ENCODE data around the gene SLC7A1. TPM values are rescaled to one million over a fixed set of nuclear protein-coding genes. Genes with fewer than 3 reads are reported as not detected.

The SLC7A1 gene
- total and polyA plus RNA-seq, 2 donors (not counting 1 experiment from before 2014, with no cell fraction given) = 15.4 to 26.6 TPM

- H4K20me1 ChIP-seq (ENCODE audit: control insufficient read depth, extremely low read depth, insufficient read depth, low read length) = no peaks in the 10 kb centered on the region
- H3K4me1 ChIP-seq (ENCODE audit: control insufficient read depth, extremely low read depth, insufficient read depth, low read length) = no peaks in the 10 kb centered on the region
- no peaks in the 10 kb centered on the region for H3K27me3 ChIP-seq (ENCODE audit: control insufficient read depth, insufficient read depth, low read length)
- H2AFZ ChIP-seq (ENCODE audit: low read length) = no peak overlapping the region
- H3K9ac ChIP-seq (ENCODE audit: insufficient read depth, low read length) = no peak overlapping the region
- no peak for DNase-seq (ENCODE audit: low read depth in 2 of 2)
- no peaks in the 10 kb centered on the region for H3K9me3 ChIP-seq (ENCODE audit: control insufficient read depth, insufficient read depth, low read depth, low read length)
- no peak overlapping the region for H3K4me2 ChIP-seq (ENCODE audit: extremely low read depth, insufficient read depth, low read length)
- no peak overlapping the region for H3K4me3 ChIP-seq (replicated peaks in 1 of 4; ENCODE audit: control extremely low read depth in 1 of 4, insufficient read depth in 1 of 4, low read depth in 3 of 4, low read length in 4 of 4)
- H3K79me2 ChIP-seq (ENCODE audit: control insufficient read depth, insufficient read depth, low read length) = no peaks in the 10 kb centered on the region
- no peak overlapping the region for H3K27ac ChIP-seq (ENCODE audit: insufficient read depth, low read length)
- H3K36me3 ChIP-seq (ENCODE audit: control insufficient read depth, insufficient read depth, low read length) = peaks cover 11% of the 10 kb centered on the region
- TF ChIP-seq CTCF (conservative IDR thresholded peaks at IDR 0.05 in 1 of 2, IDR thresholded peaks at IDR 0.05 in 1 of 2; ENCODE audit: low read depth in 1 of 2, low read length in 2 of 2) = no peak
- TF ChIP-seq EZH2 (IDR thresholded peaks at IDR 0.05; ENCODE audit: low read length, missing control alignments) = no peak
Observed at GRCh38 chr13:29527511-29527910, 68.0 kb downstream of the SLC7A1 start.

- no peak overlapping the region for H3K4me2 ChIP-seq (ENCODE audit: extremely low read depth, insufficient read depth, low read length)
- no peaks in the 10 kb centered on the region for H3K9me3 ChIP-seq (ENCODE audit: control insufficient read depth, insufficient read depth, low read depth, low read length)
- peaks cover 11% of the 10 kb centered on the region for H3K36me3 ChIP-seq (ENCODE audit: control insufficient read depth, insufficient read depth, low read length)
- H3K4me1 ChIP-seq (ENCODE audit: control insufficient read depth, extremely low read depth, insufficient read depth, low read length) = no peaks in the 10 kb centered on the region
- H3K27me3 ChIP-seq (ENCODE audit: control insufficient read depth, insufficient read depth, low read length) = no peaks in the 10 kb centered on the region
- no peaks in the 10 kb centered on the region for H3K79me2 ChIP-seq (ENCODE audit: control insufficient read depth, insufficient read depth, low read length)
- TF ChIP-seq EZH2 (IDR thresholded peaks at IDR 0.05; ENCODE audit: low read length, missing control alignments) = no peak
- TF ChIP-seq CTCF (conservative IDR thresholded peaks at IDR 0.05 in 1 of 2, IDR thresholded peaks at IDR 0.05 in 1 of 2; ENCODE audit: low read depth in 1 of 2, low read length in 2 of 2) = no peak
- no peak overlapping the region for H3K9ac ChIP-seq (ENCODE audit: insufficient read depth, low read length)
- no peaks in the 10 kb centered on the region for H4K20me1 ChIP-seq (ENCODE audit: control insufficient read depth, extremely low read depth, insufficient read depth, low read length)
- no peak overlapping the region for H3K4me3 ChIP-seq (replicated peaks in 1 of 4; ENCODE audit: control extremely low read depth in 1 of 4, insufficient read depth in 1 of 4, low read depth in 3 of 4, low read length in 4 of 4)
- no peak overlapping the region for H2AFZ ChIP-seq (ENCODE audit: low read length)
- no peak overlapping the region for H3K27ac ChIP-seq (ENCODE audit: insufficient read depth, low read length)
- DNase-seq (ENCODE audit: low read depth in 2 of 2) = no peak
Observed at GRCh38 chr13:29526741-29527140, 68.7 kb downstream of the SLC7A1 start.

GRCh38 chr13:29525757-29526156 is 69.7 kb downstream of the SLC7A1 start:
- no peaks in the 10 kb centered on the region for H3K27me3 ChIP-seq (ENCODE audit: control insufficient read depth, insufficient read depth, low read length)
- H3K4me2 ChIP-seq (ENCODE audit: extremely low read depth, insufficient read depth, low read length) = no peak overlapping the region
- peaks cover 13% of the 10 kb centered on the region for H3K36me3 ChIP-seq (ENCODE audit: control insufficient read depth, insufficient read depth, low read length)
- no peak overlapping the region for H3K27ac ChIP-seq (ENCODE audit: insufficient read depth, low read length)
- no peak overlapping the region for H2AFZ ChIP-seq (ENCODE audit: low read length)
- no peaks in the 10 kb centered on the region for H3K9me3 ChIP-seq (ENCODE audit: control insufficient read depth, insufficient read depth, low read depth, low read length)
- H3K79me2 ChIP-seq (ENCODE audit: control insufficient read depth, insufficient read depth, low read length) = no peaks in the 10 kb centered on the region
- no peak for DNase-seq (ENCODE audit: low read depth in 2 of 2)
- peaks cover 6% of the 10 kb centered on the region for H3K4me1 ChIP-seq (ENCODE audit: control insufficient read depth, extremely low read depth, insufficient read depth, low read length)
- no peak for TF ChIP-seq CTCF (conservative IDR thresholded peaks at IDR 0.05 in 1 of 2, IDR thresholded peaks at IDR 0.05 in 1 of 2; ENCODE audit: low read depth in 1 of 2, low read length in 2 of 2)
- TF ChIP-seq EZH2 (IDR thresholded peaks at IDR 0.05; ENCODE audit: low read length, missing control alignments) = no peak
- H3K9ac ChIP-seq (ENCODE audit: insufficient read depth, low read length) = no peak overlapping the region
- no peaks in the 10 kb centered on the region for H4K20me1 ChIP-seq (ENCODE audit: control insufficient read depth, extremely low read depth, insufficient read depth, low read length)
- no peak overlapping the region for H3K4me3 ChIP-seq (replicated peaks in 1 of 4; ENCODE audit: control extremely low read depth in 1 of 4, insufficient read depth in 1 of 4, low read depth in 3 of 4, low read length in 4 of 4)

Data from fibroblast of lung (primary cell).